AG04450 (cell line): ENCODE data around the gene GFI1. TPM values are rescaled to one million over a fixed set of nuclear protein-coding genes. Genes with fewer than 3 reads are reported as not detected.

Source experiments
- CTCF ChIA-PET: fragments of 300-600, 350-600 bp; formaldehyde crosslinking; extraction: SDS; loops from one replicate; lab custom pipeline; 2022; ENCODE audit warnings: antibody characterized with exemption, inconsistent platforms; lab: Charles Lee
- POLR2A ChIA-PET: fragments of 350-600 bp; formaldehyde crosslinking; extraction: SDS; loops from one replicate; lab custom pipeline; 2021; ENCODE audit warnings: antibody characterized with exemption, inconsistent platforms; lab: Yijun Ruan, JAX
- DNase-seq: peaks from one replicate; pipeline ENCODE4 v3.0.0-alpha.2; 2011; ENCODE audit warnings: low read depth, low spot score
- H3K27ac ChIP-seq: one replicate; pipeline ENCODE4 v1.5.1; 2012; ENCODE audit warnings: low read depth, low read length, control low read depth
- H3K27me3 ChIP-seq: one replicate; pipeline ENCODE4 v1.6.0; 2012; ENCODE audit warnings: low read length; ENCODE audit not compliant: control insufficient read depth, insufficient read depth
- H3K4me3 ChIP-seq: 2 replicates; pipeline ENCODE4 v1.5.1; 2011; ENCODE audit warnings: mild to moderate bottlenecking, low read depth, low read length, control low read depth
- H3K9me3 ChIP-seq: 2 replicates; pipeline ENCODE4 v1.5.1; 2012; ENCODE audit warnings: low read length; ENCODE audit not compliant: control insufficient read depth, insufficient read depth
- CTCF ChIP-seq: IDR thresholded peaks from 2 replicates; pipeline ENCODE4 v1.5.1; 2011; ENCODE audit warnings: low read depth, low read length, control low read depth, inconsistent platforms
- polyA plus RNA-seq: library from polyadenylated mRNA; depleted of rRNA; stranded (reverse); fragments of >200 nt; gene quantifications from 2 replicates; pipeline ENCODE4 v1.2.3, GENCODE V29; 2011

The GFI1 gene
- polyA plus RNA-seq, 1 experiment, result 0.04 TPM

GRCh38 chr1:92516574-92516973, 29.8 kb upstream of the GFI1 start:
- Histone ChIP-seq H3K27ac (no peak overlapping the region), H3K4me3 (no peak overlapping the region), H3K9me3 (no peaks in the 10 kb centered on the region), H3K27me3 (no peaks in the 10 kb centered on the region)
- CTCF ChIA-PET, result no interaction called here
- POLR2A ChIA-PET, result no interaction called here
- TF ChIP-seq CTCF, result no peak
- no peak for DNase-seq

- POLR2A ChIA-PET, result no interaction called here
- CTCF ChIA-PET, result interaction anchor here (0.6 kb wide), 1 partner anchor 66 kb away, joined by 4 read pairs; no protein-coding TSS in a partner anchor
- Histone ChIP-seq H3K9me3 (no peaks in the 10 kb centered on the region), H3K27me3 (no peaks in the 10 kb centered on the region), H3K27ac (no peak overlapping the region), H3K4me3 (no peak overlapping the region)
- TF ChIP-seq CTCF, result no peak
- no peak for DNase-seq
These were observed 29.1 kb upstream of the GFI1 start for GRCh38 chr1:92515796-92516201.

- no peak for TF ChIP-seq CTCF
- CTCF ChIA-PET, result no interaction called here
- Histone ChIP-seq H3K4me3 (no peak overlapping the region), H3K27me3 (no peaks in the 10 kb centered on the region), H3K9me3 (no peaks in the 10 kb centered on the region), H3K27ac (no peak overlapping the region)
- DNase-seq, result no peak
- POLR2A ChIA-PET, result no interaction called here
These were observed 24.8 kb upstream of the GFI1 start for GRCh38 chr1:92511541-92511940.

GRCh38 chr1:92509619-92510018, 22.9 kb upstream of the GFI1 start:
- Histone ChIP-seq H3K27me3 (no peaks in the 10 kb centered on the region), H3K4me3 (no peak overlapping the region), H3K9me3 (no peaks in the 10 kb centered on the region), H3K27ac (no peak overlapping the region)
- ChIA-PET CTCF (no interaction called here), POLR2A (no interaction called here)
- no peak for DNase-seq
- TF ChIP-seq CTCF, result no peak

GRCh38 chr1:92505015-92505692, 18.4 kb upstream of the GFI1 start:
- no peak overlapping the region for H3K27ac ChIP-seq
- no peaks in the 10 kb centered on the region for H3K9me3 ChIP-seq
- H3K4me3 ChIP-seq, result no peak overlapping the region
- CTCF ChIA-PET, result no interaction called here
- H3K27me3 ChIP-seq, result no peaks in the 10 kb centered on the region
- no peak for TF ChIP-seq CTCF
- POLR2A ChIA-PET, result interaction anchor here (0.6 kb wide), 1 partner anchor 34 kb away, joined by 11 read pairs; no protein-coding TSS in a partner anchor
- no peak for DNase-seq
